Hematopoietic multipotent progenitor cell treated with erythropoietin and hydrocortisone succinate and interleukin-3 and kit ligand, for 8 days (in vitro differentiated cells): ENCODE measurements around the gene TMEM184A.

Source experiments
- DNase-seq: peaks from one replicate; pipeline ENCODE4 v3.0.0-alpha.2; 2015

TMEM184A gene

GRCh38 chr7:1555813-1556543, at the start of gene TMEM184A:
TSS of gene TMEM184A (minus strand) at chr7:1556205. CDS start at chr7:1555484, 721 bp downstream.
- peak; percentile 41 for DNase-seq

GRCh38 chr7:1604383-1604782, 48.4 kb upstream of the TMEM184A start:
- no peak for DNase-seq

GRCh38 chr7:1603346-1604225, 47.6 kb upstream of the TMEM184A start:
- no peak for DNase-seq

GRCh38 chr7:1602386-1602785, 46.4 kb upstream of the TMEM184A start:
- DNase-seq, result no peak

- no peak for DNase-seq
Observed at GRCh38 chr7:1601956-1602355, 46.0 kb upstream of the TMEM184A start.

GRCh38 chr7:1599640-1600395, 43.8 kb upstream of the TMEM184A start:
- no peak for DNase-seq

- DNase-seq, result no peak
Observed at GRCh38 chr7:1598961-1599639, 43.1 kb upstream of the TMEM184A start.

GRCh38 chr7:1598286-1598685, 42.3 kb upstream of the TMEM184A start:
- no peak for DNase-seq

GRCh38 chr7:1597791-1598190, 41.8 kb upstream of the TMEM184A start:
- no peak for DNase-seq

GRCh38 chr7:1597066-1597760, 41.2 kb upstream of the TMEM184A start:
- DNase-seq, result no peak

- no peak for DNase-seq
Observed at GRCh38 chr7:1596181-1597043, 40.4 kb upstream of the TMEM184A start.

- no peak for DNase-seq
Observed at GRCh38 chr7:1595636-1596035, 39.6 kb upstream of the TMEM184A start.

GRCh38 chr7:1595027-1595426, 39.0 kb upstream of the TMEM184A start:
- no peak for DNase-seq

- no peak for DNase-seq
Observed at GRCh38 chr7:1593904-1594421, 38.0 kb upstream of the TMEM184A start.

- peak; percentile 16 for DNase-seq
Observed at GRCh38 chr7:1593091-1593866, 37.3 kb upstream of the TMEM184A start.

- no peak for DNase-seq
Observed at GRCh38 chr7:1592299-1592871, 36.4 kb upstream of the TMEM184A start.

GRCh38 chr7:1591876-1592275, 35.9 kb upstream of the TMEM184A start:
- no peak for DNase-seq

- DNase-seq, result no peak
Observed at GRCh38 chr7:1591396-1591795, 35.4 kb upstream of the TMEM184A start.

GRCh38 chr7:1590887-1591286, 34.9 kb upstream of the TMEM184A start:
- no peak for DNase-seq

GRCh38 chr7:1590476-1590875, 34.5 kb upstream of the TMEM184A start:
- DNase-seq, result no peak
